HUES48 (cell line): ENCODE data around the gene EXOSC2.

Source experiments
- H3K27ac ChIP-seq: one replicate; pipeline ENCODE4 v1.7.0; 2013; ENCODE audit warnings: low read depth, low read length, inconsistent platforms
- H3K27me3 ChIP-seq: 2 replicates; pipeline ENCODE4 v1.6.1; 2013; ENCODE audit warnings: mild to moderate bottlenecking, low read length; ENCODE audit not compliant: control insufficient read depth, insufficient read depth
- H3K36me3 ChIP-seq: 2 replicates; pipeline ENCODE4 v1.6.1; 2013; ENCODE audit warnings: low read length; ENCODE audit not compliant: control insufficient read depth, insufficient read depth
- H3K4me1 ChIP-seq: 2 replicates; pipeline ENCODE4 v1.6.1; 2013; ENCODE audit warnings: mild to moderate bottlenecking, low read length; ENCODE audit not compliant: control insufficient read depth, insufficient read depth
- H3K4me3 ChIP-seq: 2 replicates; pipeline ENCODE4 v1.5.1; 2013; ENCODE audit warnings: mild to moderate bottlenecking, low read depth, low read length
- H3K9ac ChIP-seq: 2 replicates; pipeline ENCODE4 v1.6.1; 2013; ENCODE audit warnings: mild to moderate bottlenecking, low read depth, low read length, moderate library complexity
- H3K9me3 ChIP-seq: 2 replicates; pipeline ENCODE4 v1.6.1; 2013; ENCODE audit warnings: low read length; ENCODE audit not compliant: control insufficient read depth, insufficient read depth

Gene EXOSC2

GRCh38 chr9:130662099-130662969 lies 31.2 kb upstream of the EXOSC2 start:
- H3K9me3 ChIP-seq = no peaks in the 10 kb centered on the region; the same call in 1 of the 2 replicates
- H3K27me3 ChIP-seq = peaks cover 100% of the 10 kb centered on the region
- peaks cover 33% of the 10 kb centered on the region for H3K4me1 ChIP-seq
- H3K36me3 ChIP-seq = no peaks in the 10 kb centered on the region
- peak overlapping the region; percentile 47; the same call in 1 of the 2 replicates for H3K4me3 ChIP-seq
- no peak overlapping the region for H3K9ac ChIP-seq
- H3K27ac ChIP-seq = no peak overlapping the region

GRCh38 chr9:130662970-130663257 lies 30.7 kb upstream of the EXOSC2 start:
- peak overlapping the region; percentile 54; the same call in 1 of the 2 replicates for H3K4me3 ChIP-seq
- H3K27ac ChIP-seq = no peak overlapping the region
- peaks cover 100% of the 10 kb centered on the region for H3K27me3 ChIP-seq

GRCh38 chr9:130663258-130663976 lies 30.2 kb upstream of the EXOSC2 start:
- Histone ChIP-seq H3K36me3 (no peaks in the 10 kb centered on the region), H3K27me3 (peaks cover 100% of the 10 kb centered on the region), H3K9ac (no peak overlapping the region), H3K4me1 (peaks cover 33% of the 10 kb centered on the region), H3K27ac (no peak overlapping the region), H3K4me3 (peak overlapping the region; percentile 54), H3K9me3 (no peaks in the 10 kb centered on the region; the same call in 1 of the 2 replicates)

More at GRCh38 chr9:130662970-130663257, 30.7 kb upstream of the EXOSC2 start:
- peaks cover 33% of the 10 kb centered on the region for H3K4me1 ChIP-seq
- no peaks in the 10 kb centered on the region; the same call in 1 of the 2 replicates for H3K9me3 ChIP-seq
- H3K36me3 ChIP-seq = no peaks in the 10 kb centered on the region
- no peak overlapping the region for H3K9ac ChIP-seq

GRCh38 chr9:130663977-130664250 lies 29.7 kb upstream of the EXOSC2 start:
- H3K27ac ChIP-seq = no peak overlapping the region
- H3K4me1 ChIP-seq = peaks cover 33% of the 10 kb centered on the region
- no peaks in the 10 kb centered on the region; the same call in 1 of the 2 replicates for H3K9me3 ChIP-seq
- H3K27me3 ChIP-seq = peaks cover 100% of the 10 kb centered on the region
- H3K36me3 ChIP-seq = no peaks in the 10 kb centered on the region
- H3K4me3 ChIP-seq = peak overlapping the region; percentile 54
- no peak overlapping the region for H3K9ac ChIP-seq

GRCh38 chr9:130664251-130665028 lies 29.1 kb upstream of the EXOSC2 start, which contains the start of gene PRDM12:
Gene PRDM12 (plus strand): TSS chr9:130664594. CDS start chr9:130664654, 60 bp downstream.
- no peaks in the 10 kb centered on the region for H3K9me3 ChIP-seq
- H3K27ac ChIP-seq = no peak within 1 kb of the TSS
- peaks cover 33% of the 10 kb centered on the region for H3K4me1 ChIP-seq
- H3K27me3 ChIP-seq = peaks cover 95% of the 10 kb centered on the region
- H3K9ac ChIP-seq = no peak within 1 kb of the TSS
- no peaks in the 10 kb centered on the region for H3K36me3 ChIP-seq
- peak within 1 kb of the TSS; percentile 54 for H3K4me3 ChIP-seq

GRCh38 chr9:130665029-130665430 lies 28.6 kb upstream of the EXOSC2 start:
- H3K4me1 ChIP-seq = peaks cover 33% of the 10 kb centered on the region
- H3K9me3 ChIP-seq = no peaks in the 10 kb centered on the region
- no peak overlapping the region for H3K9ac ChIP-seq
- peaks cover 92% of the 10 kb centered on the region for H3K27me3 ChIP-seq
- no peaks in the 10 kb centered on the region for H3K36me3 ChIP-seq
- peak overlapping the region; percentile 54; the same call in 1 of the 2 replicates for H3K4me3 ChIP-seq
- H3K27ac ChIP-seq = no peak overlapping the region

- H3K9me3 ChIP-seq = no peaks in the 10 kb centered on the region
- H3K4me1 ChIP-seq = peaks cover 33% of the 10 kb centered on the region
- H3K4me3 ChIP-seq = peak overlapping the region; percentile 32
- no peak overlapping the region for H3K9ac ChIP-seq
- no peak overlapping the region for H3K27ac ChIP-seq
- H3K27me3 ChIP-seq = peaks cover 87% of the 10 kb centered on the region
- no peaks in the 10 kb centered on the region for H3K36me3 ChIP-seq
Measured at GRCh38 chr9:130665431-130666392, 27.9 kb upstream of the EXOSC2 start.

- Histone ChIP-seq H3K27me3 (peaks cover 78% of the 10 kb centered on the region), H3K36me3 (no peaks in the 10 kb centered on the region), H3K9me3 (no peaks in the 10 kb centered on the region), H3K4me1 (peaks cover 30% of the 10 kb centered on the region), H3K9ac (no peak overlapping the region), H3K27ac (no peak overlapping the region), H3K4me3 (peak overlapping the region; percentile 14; the same call in 1 of the 2 replicates)
Measured at GRCh38 chr9:130666393-130667119, 27.0 kb upstream of the EXOSC2 start.

GRCh38 chr9:130667120-130667435 lies 26.5 kb upstream of the EXOSC2 start:
- peaks cover 73% of the 10 kb centered on the region for H3K27me3 ChIP-seq
- H3K36me3 ChIP-seq = no peaks in the 10 kb centered on the region
- H3K27ac ChIP-seq = no peak overlapping the region
- H3K9me3 ChIP-seq = no peaks in the 10 kb centered on the region
- H3K9ac ChIP-seq = no peak overlapping the region
- H3K4me3 ChIP-seq = peak overlapping the region; percentile 14; the same call in 1 of the 2 replicates
- H3K4me1 ChIP-seq = peaks cover 25% of the 10 kb centered on the region
